Measurements from ENCODE around the gene RNF157. TPM values are rescaled to one million over a fixed set of nuclear protein-coding genes. Genes with fewer than 3 reads are reported as not detected.

RNF157 gene
- total RNA-seq, 5 donors from 2014 or later (not counting 1 experiment from before 2014, with no cell fraction given) = 50.7 to 66.5 (median 61.9) TPM

DNA sequence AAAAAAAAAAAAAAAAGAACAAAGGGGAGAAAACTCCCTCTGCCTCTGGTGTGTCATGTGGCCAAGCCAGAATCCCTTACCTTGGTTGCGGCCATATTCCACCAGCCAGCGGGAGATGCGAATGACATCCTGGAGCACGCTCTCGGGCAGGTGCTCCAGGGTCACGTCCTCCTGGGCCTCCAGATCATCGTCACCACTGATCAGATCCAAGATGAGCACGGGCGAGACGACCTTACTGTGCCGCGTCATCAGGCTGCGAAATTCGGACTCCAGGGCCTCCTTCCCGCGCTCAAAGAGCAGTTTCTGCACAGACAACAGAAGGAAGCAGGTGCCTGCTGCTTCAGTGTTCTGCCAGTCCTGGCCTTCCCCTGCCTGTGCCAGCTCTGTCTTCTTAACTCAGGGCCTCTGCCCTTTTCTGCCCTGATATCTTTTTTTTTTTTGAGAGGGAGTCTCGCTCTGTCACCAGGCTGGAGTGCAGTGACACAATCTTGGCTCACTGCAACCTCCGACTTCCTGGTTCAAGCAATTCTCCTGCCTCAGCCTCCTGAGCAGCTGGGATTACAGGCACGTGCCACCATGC lies 142.5 kb downstream of the RNF157 start:
- Histone ChIP-seq H3K9me3 (no peaks in the 10 kb centered on the region), H3K4me1 (ENCODE audit: control insufficient read depth in 1 of 2, extremely low read depth in 1 of 2, insufficient read depth in 2 of 2, low read length in 2 of 2) (peaks cover 3 to 15% of the 10 kb centered on the region in 2 experiments), H3K27ac (ENCODE audit: low read length) (no peak overlapping the region), H3K4me3 (ENCODE audit: control insufficient read depth in 1 of 2, extremely low read depth in 1 of 2, low read length in 1 of 2) (no peak overlapping the region), H3K27me3 (replicated peaks in 1 of 2; ENCODE audit: control insufficient read depth in 2 of 2, extremely low read depth in 1 of 2, insufficient read depth in 2 of 2, low read length in 1 of 2) (no peaks in the 10 kb centered on the region), H3K36me3 (ENCODE audit: control insufficient read depth in 2 of 2, extremely low read depth in 1 of 2, insufficient read depth in 1 of 2, low read length in 1 of 2) (peaks cover 25 to 74% of the 10 kb centered on the region in 2 donors)
- Mint-ChIP-seq H3K4me3 (no peak overlapping the region), H3K4me1 (peaks cover 23 to 24% (median 23%) of the 10 kb centered on the region in 3 donors), H3K27ac (no peak overlapping the region), H3K27me3 (no peaks in the 10 kb centered on the region), H3K9me3 (no peaks in the 10 kb centered on the region), H3K36me3 (peaks cover 41% of the 10 kb centered on the region)
- WGBS (ENCODE audit: insufficient coverage) = 93% methylated on average over 16 of the region's 19 CpGs
- DNase-seq = no peak
- no peak for ATAC-seq (replicated peaks in 1 of 4)
- ChIA-PET CTCF (no interaction called here), POLR2A (no interaction called here)

DNA sequence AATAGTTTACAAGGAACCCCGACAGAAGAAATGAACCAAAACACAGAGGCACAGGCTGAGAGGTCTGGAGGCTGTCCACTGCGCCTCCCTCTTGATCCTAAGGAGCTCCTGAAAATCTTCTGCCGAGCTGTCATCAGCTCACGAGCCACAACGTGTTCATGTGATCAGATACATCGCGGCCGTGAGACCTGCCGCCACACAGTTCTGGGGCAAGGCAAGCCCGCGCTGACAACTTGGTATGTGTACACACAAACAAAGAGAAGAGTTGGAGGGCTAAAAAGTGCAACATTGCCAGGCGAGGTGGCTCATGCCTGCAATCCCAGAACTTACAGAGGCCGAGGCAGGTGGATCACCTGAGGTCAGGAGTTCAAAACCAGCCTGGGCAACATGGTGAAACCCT lies 144.3 kb downstream of the RNF157 start:
- ChIA-PET POLR2A (no interaction called here), CTCF (interaction anchor here in 1 of 2 donors (0.9 kb wide), 1 partner anchor 27 kb away, joined by 4 read pairs; no protein-coding TSS in a partner anchor)
- peaks cover 0 to 14% of the 10 kb centered on the region in 2 experiments for H3K4me1 ChIP-seq (ENCODE audit: control insufficient read depth in 1 of 2, extremely low read depth in 1 of 2, insufficient read depth in 2 of 2, low read length in 2 of 2)
- H3K27ac Mint-ChIP-seq = no peak overlapping the region
- no peak overlapping the region for H3K4me3 ChIP-seq (ENCODE audit: control insufficient read depth in 1 of 2, extremely low read depth in 1 of 2, low read length in 1 of 2)
- H3K9me3 Mint-ChIP-seq = no peaks in the 10 kb centered on the region
- DNase-seq = no peak
- no peaks in the 10 kb centered on the region for H3K9me3 ChIP-seq
- 98% methylated on average over 12 of the region's 13 CpGs for WGBS (ENCODE audit: insufficient coverage)
- ATAC-seq (replicated peaks in 1 of 4) = no peak
- no peak overlapping the region for H3K27ac ChIP-seq (ENCODE audit: low read length)
- peaks cover 19 to 78% of the 10 kb centered on the region in 2 donors for H3K36me3 ChIP-seq (ENCODE audit: control insufficient read depth in 2 of 2, extremely low read depth in 1 of 2, insufficient read depth in 1 of 2, low read length in 1 of 2)
- H3K27me3 ChIP-seq (replicated peaks in 1 of 2; ENCODE audit: control insufficient read depth in 2 of 2, extremely low read depth in 1 of 2, insufficient read depth in 2 of 2, low read length in 1 of 2) = no peaks in the 10 kb centered on the region
- no peaks in the 10 kb centered on the region for H3K27me3 Mint-ChIP-seq
- H3K4me1 Mint-ChIP-seq = peaks cover 9 to 13% (median 12%) of the 10 kb centered on the region in 3 donors
- no peak overlapping the region for H3K4me3 Mint-ChIP-seq
- H3K36me3 Mint-ChIP-seq = peaks cover 38% of the 10 kb centered on the region

DNA sequence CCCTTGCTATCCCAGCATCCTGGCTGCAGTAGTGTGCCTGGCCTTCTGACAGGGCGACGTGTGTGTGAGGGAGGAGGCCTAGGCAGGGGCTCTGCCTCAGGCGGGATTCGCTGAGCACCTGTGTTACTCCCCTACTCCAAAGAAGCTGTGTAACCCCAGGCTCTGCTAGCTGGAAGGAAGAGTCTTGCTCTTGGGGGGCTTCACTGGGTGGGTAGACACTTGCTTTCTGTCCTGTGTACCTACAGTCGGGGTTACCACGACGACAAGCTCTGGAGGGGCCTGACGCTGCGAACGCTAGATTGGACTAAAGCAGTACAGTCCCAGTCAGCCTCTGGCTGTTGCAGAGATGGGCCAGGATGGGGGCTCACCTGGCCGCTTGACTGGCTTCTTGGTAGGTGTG lies 146.2 kb downstream of the RNF157 start:
- Histone ChIP-seq H3K4me1 (ENCODE audit: control insufficient read depth in 1 of 2, extremely low read depth in 1 of 2, insufficient read depth in 2 of 2, low read length in 2 of 2) (peaks cover 0 to 14% of the 10 kb centered on the region in 2 experiments), H3K36me3 (ENCODE audit: control insufficient read depth in 2 of 2, extremely low read depth in 1 of 2, insufficient read depth in 1 of 2, low read length in 1 of 2) (peaks cover 23 to 88% of the 10 kb centered on the region in 2 donors), H3K27me3 (replicated peaks in 1 of 2; ENCODE audit: control insufficient read depth in 2 of 2, extremely low read depth in 1 of 2, insufficient read depth in 2 of 2, low read length in 1 of 2) (no peaks in the 10 kb centered on the region), H3K9me3 (no peaks in the 10 kb centered on the region), H3K27ac (ENCODE audit: low read length) (no peak overlapping the region), H3K4me3 (ENCODE audit: control insufficient read depth in 1 of 2, extremely low read depth in 1 of 2, low read length in 1 of 2) (no peak overlapping the region)
- POLR2A ChIA-PET = interaction anchor here in 1 of 2 donors (0.7 kb wide), 1 partner anchor 146 kb away, joined by 3 read pairs; the partner anchor contains the start of gene RNF157
- 92% methylated on average over 6 of the region's 11 CpGs for WGBS (ENCODE audit: insufficient coverage)
- Mint-ChIP-seq H3K4me3 (no peak overlapping the region), H3K4me1 (peaks cover 4 to 8% (median 4%) of the 10 kb centered on the region in 3 donors), H3K27me3 (no peaks in the 10 kb centered on the region), H3K27ac (no peak overlapping the region), H3K9me3 (no peaks in the 10 kb centered on the region), H3K36me3 (peaks cover 29% of the 10 kb centered on the region)
- no peak for DNase-seq
- ATAC-seq (replicated peaks in 1 of 4) = no peak
- CTCF ChIA-PET = interaction anchor here in 1 of 2 donors (0.6 kb wide), 1 partner anchor 93 kb away, joined by 3 read pairs; the partner anchor contains the start of gene CDK3

DNA sequence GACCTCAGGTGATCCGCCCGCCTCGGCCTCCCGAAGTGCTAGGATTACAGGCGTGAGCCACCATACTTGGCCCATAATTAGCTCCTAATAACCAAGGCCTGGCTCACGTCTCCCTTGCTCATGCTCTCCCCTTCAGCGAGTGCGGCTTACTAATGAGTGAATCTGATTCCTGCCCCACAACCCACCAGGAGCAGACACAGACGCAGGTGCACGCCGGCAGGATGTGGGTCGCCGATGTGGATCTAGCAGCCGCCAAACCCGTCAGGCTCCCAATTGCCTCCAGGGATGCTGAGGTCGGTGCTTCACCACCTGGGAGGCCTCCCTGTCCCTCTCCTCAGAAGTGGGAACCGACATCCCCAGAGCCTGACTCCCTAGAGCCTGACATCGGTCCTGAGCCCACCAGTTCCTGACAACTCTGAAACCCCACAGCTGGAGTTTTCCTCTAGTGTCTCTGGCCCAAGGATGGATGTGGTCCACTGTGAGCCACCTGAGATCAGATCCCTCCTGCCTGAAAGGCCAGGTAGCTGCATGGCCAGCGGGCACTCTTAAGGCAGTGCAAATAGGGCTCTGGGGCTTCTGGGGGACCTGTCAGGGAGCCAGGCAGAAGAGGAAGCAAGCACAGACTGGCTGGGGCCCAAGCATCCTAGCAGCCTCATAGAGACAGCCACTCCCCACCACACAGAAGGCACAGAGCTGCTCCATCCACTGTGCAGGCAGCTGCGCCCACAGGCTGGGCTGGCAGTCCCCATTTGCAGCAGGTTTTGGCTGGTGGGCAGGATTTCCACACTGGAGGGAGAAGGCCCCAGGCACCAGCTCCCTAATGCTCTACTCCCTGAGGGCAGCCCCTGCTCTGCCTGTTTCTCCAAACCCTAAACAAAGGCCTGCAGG lies 147.5 kb downstream of the RNF157 start:
- no peak for ATAC-seq (replicated peaks in 1 of 4)
- H3K27me3 Mint-ChIP-seq = no peaks in the 10 kb centered on the region
- peaks cover 4 to 8% (median 4%) of the 10 kb centered on the region in 3 donors for H3K4me1 Mint-ChIP-seq
- Histone ChIP-seq H3K4me1 (ENCODE audit: control insufficient read depth in 1 of 2, extremely low read depth in 1 of 2, insufficient read depth in 2 of 2, low read length in 2 of 2) (peaks cover 0 to 14% of the 10 kb centered on the region in 2 experiments), H3K27ac (ENCODE audit: low read length) (no peak overlapping the region), H3K9me3 (no peaks in the 10 kb centered on the region), H3K36me3 (ENCODE audit: control insufficient read depth in 2 of 2, extremely low read depth in 1 of 2, insufficient read depth in 1 of 2, low read length in 1 of 2) (peaks cover 23 to 91% of the 10 kb centered on the region in 2 donors), H3K4me3 (ENCODE audit: control insufficient read depth in 1 of 2, extremely low read depth in 1 of 2, low read length in 1 of 2) (no peak overlapping the region), H3K27me3 (replicated peaks in 1 of 2; ENCODE audit: control insufficient read depth in 2 of 2, extremely low read depth in 1 of 2, insufficient read depth in 2 of 2, low read length in 1 of 2) (no peaks in the 10 kb centered on the region)
- H3K4me3 Mint-ChIP-seq = no peak overlapping the region
- H3K27ac Mint-ChIP-seq = no peak overlapping the region
- H3K36me3 Mint-ChIP-seq = peaks cover 32% of the 10 kb centered on the region
- no peak for DNase-seq
- POLR2A ChIA-PET = no interaction called here
- H3K9me3 Mint-ChIP-seq = no peaks in the 10 kb centered on the region
- 95% methylated on average over 16 of the region's 20 CpGs for WGBS (ENCODE audit: insufficient coverage)
- CTCF ChIA-PET = interaction anchor here in 1 of 2 donors (0.6 kb wide), 1 partner anchor 1602 kb away, joined by 3 read pairs; no protein-coding TSS in a partner anchor

Other genes with a start within 250 kb of the RNF157 start
- 10 to 100 TPM in 1 of 5 donors, 1 to 10 TPM in 4; 7.5 to 12.1 (median 9.0) TPM for gene CDK3, start 239.6 kb downstream of the RNF157 start, total RNA-seq
- gene EVPL, start 213.2 kb downstream of the RNF157 start, total RNA-seq = 1 to 10 TPM in 1 of 5 donors, under 1 TPM in 4; 0.58 to 1.0 (median 0.72) TPM
- 10 to 100 TPM; 71.9 to 81.6 (median 78.9) TPM for gene SRP68, start 168.0 kb downstream of the RNF157 start, total RNA-seq
- gene GALR2, start 165.7 kb downstream of the RNF157 start, total RNA-seq = 1 to 10 TPM in 1 of 5 donors, under 1 TPM in 2, not detected in 2; 0.20 to 1.3 (median 0.73) TPM
- gene ZACN, start 161.3 kb downstream of the RNF157 start, total RNA-seq = 1 to 10 TPM in 1 of 5 donors, under 1 TPM in 3, not detected in 1; 0.20 to 1.6 (median 0.31) TPM
- gene EXOC7, start 136.7 kb downstream of the RNF157 start, total RNA-seq = 100 to 1,000 TPM; 119 to 181 (median 156) TPM
- gene FOXJ1, start 99.2 kb downstream of the RNF157 start, total RNA-seq = 1 to 10 TPM in 4 of 5 donors, under 1 TPM in 1; 0.99 to 3.0 (median 1.7) TPM
- 100 to 1,000 TPM; 163 to 277 (median 177) TPM for gene UBALD2, start 24.9 kb upstream of the RNF157 start, total RNA-seq
- 1 to 10 TPM; 3.0 to 4.3 (median 3.4) TPM for gene QRICH2, start 67.8 kb upstream of the RNF157 start, total RNA-seq
- 10 to 100 TPM; 27.5 to 47.0 (median 40.0) TPM for gene PRPSAP1, start 113.4 kb upstream of the RNF157 start, total RNA-seq
- 1 to 10 TPM in 3 of 5 donors, under 1 TPM in 2; 0.70 to 1.6 (median 1.3) TPM for gene SPHK1, start 144.1 kb upstream of the RNF157 start, total RNA-seq
- gene UBE2O, start 212.7 kb upstream of the RNF157 start, total RNA-seq = 10 to 100 TPM; 33.9 to 57.8 (median 47.5) TPM
- gene AANAT, start 227.1 kb upstream of the RNF157 start, total RNA-seq = not detected